Fibroblast of lung (primary cell): Measurements from ENCODE around the gene PPARGC1A. TPM values are rescaled to one million over a fixed set of nuclear protein-coding genes. Genes with fewer than 3 reads are reported as not detected.
A peak's percentile ranks its signal among the peaks of the same experiment; 100 is the strongest.

Source experiments
- DNase-seq, 2 donors: peaks; one replicate each; pipeline versions ENCODE4 v3.0.0 to v3.0.0-alpha.2; 2010; ENCODE audit warnings: low read depth in 2 of 2
- H2AFZ ChIP-seq: 2 replicates; pipeline ENCODE4 v1.5.1; 2012; ENCODE audit warnings: low read length, control low read depth, inconsistent platforms
- H3K27ac ChIP-seq: 2 replicates; pipeline ENCODE4 v1.5.1; 2011; ENCODE audit warnings: low read length, control low read depth; ENCODE audit not compliant: insufficient read depth
- H3K27me3 ChIP-seq: 2 replicates; pipeline ENCODE4 v1.5.1; 2011; ENCODE audit warnings: mild to moderate bottlenecking, low read length; ENCODE audit not compliant: control insufficient read depth, insufficient read depth
- H3K36me3 ChIP-seq: 2 replicates; pipeline ENCODE4 v1.5.1; 2011; ENCODE audit warnings: low read length; ENCODE audit not compliant: control insufficient read depth, insufficient read depth
- H3K4me1 ChIP-seq: 2 replicates; pipeline ENCODE4 v1.5.1; 2011; ENCODE audit warnings: low read length; ENCODE audit not compliant: control insufficient read depth, insufficient read depth; ENCODE audit errors: extremely low read depth
- H3K4me2 ChIP-seq: 2 replicates; pipeline ENCODE4 v1.5.1; 2011; ENCODE audit warnings: low read length, control low read depth; ENCODE audit not compliant: insufficient read depth; ENCODE audit errors: extremely low read depth
- H3K4me3 ChIP-seq, 4 experiments: fragments of 200-600 bp in 1 of 4; sonication (generic) in 1 of 4; replicated peaks in 1 of 4; 2 replicates each; pipeline ENCODE4 v1.5.1; 2011 to 2016; ENCODE audit warnings: low read length in 4 of 4, low read depth in 3 of 4, mild to moderate bottlenecking in 3 of 4, control low read depth in 2 of 4, inconsistent platforms in 1 of 4, mixed read lengths in 1 of 4; ENCODE audit not compliant: insufficient read depth in 1 of 4; ENCODE audit errors: control extremely low read depth in 1 of 4
- H3K79me2 ChIP-seq: 2 replicates; pipeline ENCODE4 v1.5.1; 2012; ENCODE audit warnings: mild to moderate bottlenecking, low read length, inconsistent platforms; ENCODE audit not compliant: control insufficient read depth, insufficient read depth
- H3K9ac ChIP-seq: 2 replicates; pipeline ENCODE4 v1.5.1; 2011; ENCODE audit warnings: mild to moderate bottlenecking, low read length, control low read depth; ENCODE audit not compliant: insufficient read depth
- H3K9me3 ChIP-seq: 2 replicates; pipeline ENCODE4 v1.5.1; 2012; ENCODE audit warnings: low read depth, low read length; ENCODE audit not compliant: control insufficient read depth, insufficient read depth
- H4K20me1 ChIP-seq: 2 replicates; pipeline ENCODE4 v1.5.1; 2011; ENCODE audit warnings: low read length; ENCODE audit not compliant: control insufficient read depth, insufficient read depth; ENCODE audit errors: extremely low read depth
- EZH2 ChIP-seq: IDR thresholded peaks from 2 replicates; pipeline ENCODE4 v1.5.1; 2012; ENCODE audit warnings: low read length, control low read depth, mild to moderate bottlenecking; ENCODE audit errors: missing control alignments
- polyA plus RNA-seq, 2 donors: library from polyadenylated mRNA; depleted of rRNA in 1 of 2; stranded (reverse) in 1 of 2; unstranded in 1 of 2; fragments of >200 nt; gene quantifications; 2 replicates each; pipeline ENCODE4 v1.2.1, GENCODE V29; 2011 to 2012; ENCODE audit warnings: missing spikeins in 1 of 2
- total RNA-seq: library from RNA; depleted of rRNA; stranded (reverse); fragments of >200 nt; gene quantifications from 2 replicates; pipeline ENCODE4 v1.2.1, GENCODE V29; 2014
- TF ChIP-seq, protein P1 (sequence below), 2 donors: IDR thresholded peaks in 1 of 2; conservative IDR thresholded peaks in 1 of 2; 1 replicate in 1 of 2; 2 replicates in 1 of 2; pipeline ENCODE4 v1.5.1; 2011 to 2012; ENCODE audit warnings: low read length in 2 of 2, control low read depth in 1 of 2, inconsistent platforms in 1 of 2, low read depth in 1 of 2, mild to moderate bottlenecking in 1 of 2

PPARGC1A gene
- total and polyA plus RNA-seq, 2 donors (not counting 1 experiment from before 2014, with no cell fraction given): 1.3 to 6.9 TPM

DNA sequence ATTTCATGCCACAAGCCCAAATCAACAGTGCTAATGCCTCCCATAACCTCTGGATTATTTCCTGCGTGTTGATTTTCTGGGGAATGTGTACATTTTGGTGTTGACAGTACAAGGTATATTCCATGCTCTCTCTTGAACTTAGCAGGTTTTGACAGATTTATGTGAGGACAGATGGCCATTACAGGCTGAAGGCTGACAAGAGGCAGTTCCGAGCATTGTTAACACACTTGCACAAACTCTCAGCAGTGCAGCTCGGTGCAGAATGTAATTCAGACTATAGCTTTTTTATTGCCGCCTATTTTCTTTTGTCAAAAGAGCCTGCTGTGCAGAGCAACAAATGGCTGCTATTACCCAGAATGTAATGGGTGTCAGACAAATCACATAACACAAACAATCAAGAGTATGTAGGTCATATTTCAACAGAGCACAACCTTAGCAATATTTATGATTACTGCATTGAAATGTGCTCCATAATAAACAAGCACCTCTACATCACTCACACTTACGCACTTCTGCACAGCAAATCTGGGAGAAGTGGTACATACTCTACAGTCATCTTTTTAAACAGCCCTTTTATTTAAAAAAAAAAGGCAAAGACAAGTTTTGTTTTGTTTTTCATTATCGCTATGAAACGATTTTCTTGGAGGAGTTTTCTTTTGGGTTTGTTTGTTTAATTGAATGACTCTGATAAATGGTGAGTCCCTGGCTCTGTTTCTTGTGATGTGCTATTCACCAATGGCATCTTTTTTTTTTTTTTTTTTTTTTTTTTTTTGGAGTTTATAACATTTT lies 71.6 kb downstream of the PPARGC1A start:
- Histone ChIP-seq H2AFZ (no peak overlapping the region), H3K79me2 (no peaks in the 10 kb centered on the region), H3K9me3 (no peaks in the 10 kb centered on the region), H3K4me1 (peaks cover 4% of the 10 kb centered on the region), H3K36me3 (no peaks in the 10 kb centered on the region), H3K4me3 (no peak overlapping the region), H4K20me1 (no peaks in the 10 kb centered on the region), H3K4me2 (no peak overlapping the region), H3K9ac (no peak overlapping the region), H3K27me3 (no peaks in the 10 kb centered on the region), H3K27ac (no peak overlapping the region)
- DNase-seq: peak in 1 of 2 donors; percentile 91
- TF ChIP-seq, protein P1, sequence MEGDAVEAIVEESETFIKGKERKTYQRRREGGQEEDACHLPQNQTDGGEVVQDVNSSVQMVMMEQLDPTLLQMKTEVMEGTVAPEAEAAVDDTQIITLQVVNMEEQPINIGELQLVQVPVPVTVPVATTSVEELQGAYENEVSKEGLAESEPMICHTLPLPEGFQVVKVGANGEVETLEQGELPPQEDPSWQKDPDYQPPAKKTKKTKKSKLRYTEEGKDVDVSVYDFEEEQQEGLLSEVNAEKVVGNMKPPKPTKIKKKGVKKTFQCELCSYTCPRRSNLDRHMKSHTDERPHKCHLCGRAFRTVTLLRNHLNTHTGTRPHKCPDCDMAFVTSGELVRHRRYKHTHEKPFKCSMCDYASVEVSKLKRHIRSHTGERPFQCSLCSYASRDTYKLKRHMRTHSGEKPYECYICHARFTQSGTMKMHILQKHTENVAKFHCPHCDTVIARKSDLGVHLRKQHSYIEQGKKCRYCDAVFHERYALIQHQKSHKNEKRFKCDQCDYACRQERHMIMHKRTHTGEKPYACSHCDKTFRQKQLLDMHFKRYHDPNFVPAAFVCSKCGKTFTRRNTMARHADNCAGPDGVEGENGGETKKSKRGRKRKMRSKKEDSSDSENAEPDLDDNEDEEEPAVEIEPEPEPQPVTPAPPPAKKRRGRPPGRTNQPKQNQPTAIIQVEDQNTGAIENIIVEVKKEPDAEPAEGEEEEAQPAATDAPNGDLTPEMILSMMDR (conservative IDR thresholded peaks at IDR 0.05 in 1 of 2, IDR thresholded peaks at IDR 0.05 in 1 of 2; ENCODE audit: low read depth in 1 of 2, low read length in 2 of 2): no peak
- no peak for TF ChIP-seq EZH2

DNA sequence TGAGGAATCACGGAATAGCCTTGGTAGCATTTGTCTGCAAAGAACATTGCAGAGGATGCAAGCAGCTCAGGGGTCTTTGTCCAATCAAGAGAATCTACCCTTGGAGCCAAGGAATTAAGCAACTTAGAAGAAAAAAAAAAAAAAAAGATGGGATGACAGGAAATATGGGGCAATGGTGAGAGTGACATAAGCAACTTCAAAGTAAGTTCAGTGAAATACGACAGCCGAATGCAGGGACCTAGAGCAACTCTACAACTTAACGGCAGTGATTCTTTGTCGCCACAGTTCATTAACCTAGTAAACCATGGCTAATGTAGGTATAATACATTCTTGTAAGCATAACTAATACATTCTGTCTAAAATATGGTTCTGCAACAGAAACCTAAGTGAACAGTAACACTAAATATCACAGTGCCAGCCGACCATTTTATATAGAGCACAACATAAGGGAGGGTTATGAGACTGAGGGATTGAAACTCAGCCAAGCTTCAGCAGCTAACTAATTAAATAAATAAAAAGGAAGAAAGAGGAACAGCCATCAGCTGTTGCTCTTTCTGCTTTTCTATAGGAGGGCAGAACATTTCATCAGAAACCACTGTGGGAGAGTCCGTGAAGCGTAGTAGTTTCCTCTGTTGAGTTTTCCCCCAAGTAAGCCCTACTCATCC lies 74.7 kb downstream of the PPARGC1A start:
- no peak overlapping the region for H2AFZ ChIP-seq
- H3K4me2 ChIP-seq: no peak overlapping the region
- no peak overlapping the region for H3K27ac ChIP-seq
- no peaks in the 10 kb centered on the region for H3K79me2 ChIP-seq
- TF ChIP-seq EZH2: no peak
- TF ChIP-seq, protein P1 (conservative IDR thresholded peaks at IDR 0.05 in 1 of 2, IDR thresholded peaks at IDR 0.05 in 1 of 2; ENCODE audit: low read depth in 1 of 2, low read length in 2 of 2): no peak
- H3K9me3 ChIP-seq: no peaks in the 10 kb centered on the region
- no peaks in the 10 kb centered on the region for H3K36me3 ChIP-seq
- peaks cover 2% of the 10 kb centered on the region for H3K4me1 ChIP-seq
- H4K20me1 ChIP-seq: no peaks in the 10 kb centered on the region
- H3K27me3 ChIP-seq: no peaks in the 10 kb centered on the region
- DNase-seq: peak in 1 of 2 donors; percentile 57
- no peak overlapping the region for H3K4me3 ChIP-seq
- no peak overlapping the region for H3K9ac ChIP-seq

DNA sequence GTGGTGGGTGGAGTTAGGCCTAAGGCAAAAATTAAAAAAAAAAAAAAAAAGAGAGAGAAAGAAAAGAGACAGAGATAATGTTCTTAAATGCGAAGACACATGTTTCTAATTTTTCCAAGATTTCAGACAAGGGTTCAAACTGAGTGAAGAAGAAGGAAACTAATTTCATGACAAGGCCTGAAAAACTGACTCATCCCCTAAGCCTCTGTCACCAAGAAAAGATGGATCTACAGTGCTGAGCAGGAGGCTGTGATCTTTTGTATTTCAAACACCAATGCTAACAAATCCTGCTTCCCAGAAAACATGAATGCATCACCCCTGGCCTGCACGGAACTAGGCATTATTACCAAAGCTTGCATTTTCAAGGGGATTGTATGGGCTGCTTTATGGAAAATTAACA lies 75.3 kb downstream of the PPARGC1A start:
- Histone ChIP-seq H3K9me3 (no peaks in the 10 kb centered on the region), H3K9ac (no peak overlapping the region), H3K4me3 (no peak overlapping the region), H4K20me1 (no peaks in the 10 kb centered on the region), H3K36me3 (no peaks in the 10 kb centered on the region), H2AFZ (no peak overlapping the region), H3K4me1 (peaks cover 2% of the 10 kb centered on the region), H3K79me2 (no peaks in the 10 kb centered on the region), H3K27me3 (no peaks in the 10 kb centered on the region), H3K4me2 (no peak overlapping the region), H3K27ac (no peak overlapping the region)
- DNase-seq: peak; percentile 15 to 35
- no peak for TF ChIP-seq EZH2
- TF ChIP-seq, protein P1 (conservative IDR thresholded peaks at IDR 0.05 in 1 of 2, IDR thresholded peaks at IDR 0.05 in 1 of 2; ENCODE audit: low read depth in 1 of 2, low read length in 2 of 2): no peak
